NCI-H1436 treated with DMSO at 0.1 percent for 48 hours (cell line): ENCODE results near the gene ARHGAP9.

Experiments
- DNase-seq: peaks from one replicate; lab custom pipeline; 2025; lab: John Stamatoyannopoulos, UW

Gene ARHGAP9

GRCh38 chr12:57491393-57492280 is 12.0 kb upstream of the ARHGAP9 start:
- DNase-seq: no peak

- no peak for DNase-seq
Observed at GRCh38 chr12:57490126-57490525, 10.5 kb upstream of the ARHGAP9 start.

GRCh38 chr12:57489157-57489641 is 9.5 kb upstream of the ARHGAP9 start:
- no peak for DNase-seq

- no peak for DNase-seq
Observed at GRCh38 chr12:57488402-57489156, 8.9 kb upstream of the ARHGAP9 start.

GRCh38 chr12:57487597-57488401 is 8.1 kb upstream of the ARHGAP9 start, which contains the start of gene MARS1:
MARS1 (plus strand) TSS chr12:57488068; CDS start chr12:57488091, 23 bp downstream.
- peak; percentile 80 for DNase-seq

- DNase-seq: no peak
Observed at GRCh38 chr12:57487055-57487596, 7.5 kb upstream of the ARHGAP9 start.

- no peak for DNase-seq
Observed at GRCh38 chr12:57485695-57486094, 6.0 kb upstream of the ARHGAP9 start.

- no peak for DNase-seq
Observed at GRCh38 chr12:57483466-57483865, 3.8 kb upstream of the ARHGAP9 start.

- no peak for DNase-seq
Observed at GRCh38 chr12:57481671-57482070, 2.0 kb upstream of the ARHGAP9 start.

- DNase-seq: no peak
Observed at GRCh38 chr12:57479043-57479375, 657 bp downstream of the ARHGAP9 start.

- DNase-seq: no peak
Observed at GRCh38 chr12:57477710-57478681, 1.7 kb downstream of the ARHGAP9 start.

GRCh38 chr12:57476993-57477709 is 2.5 kb downstream of the ARHGAP9 start:
- DNase-seq: no peak

- no peak for DNase-seq
Observed at GRCh38 chr12:57476162-57476992, 3.3 kb downstream of the ARHGAP9 start.

GRCh38 chr12:57475271-57476161 is 4.2 kb downstream of the ARHGAP9 start:
- no peak for DNase-seq

- no peak for DNase-seq
Observed at GRCh38 chr12:57474862-57475261, 4.8 kb downstream of the ARHGAP9 start.

- DNase-seq: no peak
Observed at GRCh38 chr12:57474430-57474829, 5.2 kb downstream of the ARHGAP9 start.

- no peak for DNase-seq
Observed at GRCh38 chr12:57473886-57474285, 5.8 kb downstream of the ARHGAP9 start.

- DNase-seq: no peak
Observed at GRCh38 chr12:57473392-57473791, 6.3 kb downstream of the ARHGAP9 start.
